ENCODE measurements around the gene CHCHD3. TPM values are rescaled to one million over a fixed set of nuclear protein-coding genes. Genes with fewer than 3 reads are reported as not detected.
"Not testable (repeated sequence)": the region's sequence is repeated elsewhere in the genome, so short reads cannot be mapped to it uniquely, and the experiment has no call there.

CHCHD3 gene
- total RNA-seq, 1 donor from 2014 or later: 38.5 TPM

DNA sequence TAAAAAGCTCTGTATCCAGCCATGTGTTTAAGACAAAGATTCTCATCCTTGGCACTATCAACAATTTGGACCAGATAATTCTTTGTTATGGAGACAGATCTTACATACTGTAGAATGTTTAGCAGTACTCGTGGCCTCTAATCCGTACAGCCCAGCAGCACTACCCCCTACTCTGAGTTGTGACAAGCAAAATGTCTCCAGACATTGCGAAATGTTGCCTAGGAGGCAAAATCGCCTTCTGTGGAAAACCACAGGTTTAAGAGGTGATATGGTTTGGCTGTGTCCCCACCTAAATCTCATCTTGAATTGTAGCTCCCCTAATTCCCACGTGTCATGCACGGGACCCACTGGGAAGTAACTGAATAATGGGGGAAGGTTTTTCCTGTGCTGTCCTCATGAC is 186.7 kb downstream of the CHCHD3 start:
- intact Hi-C loops (cut with DNase I): no loop called here
- H3K4me3 ChIP-seq: no peak overlapping the region
- TF ChIP-seq, protein P1, sequence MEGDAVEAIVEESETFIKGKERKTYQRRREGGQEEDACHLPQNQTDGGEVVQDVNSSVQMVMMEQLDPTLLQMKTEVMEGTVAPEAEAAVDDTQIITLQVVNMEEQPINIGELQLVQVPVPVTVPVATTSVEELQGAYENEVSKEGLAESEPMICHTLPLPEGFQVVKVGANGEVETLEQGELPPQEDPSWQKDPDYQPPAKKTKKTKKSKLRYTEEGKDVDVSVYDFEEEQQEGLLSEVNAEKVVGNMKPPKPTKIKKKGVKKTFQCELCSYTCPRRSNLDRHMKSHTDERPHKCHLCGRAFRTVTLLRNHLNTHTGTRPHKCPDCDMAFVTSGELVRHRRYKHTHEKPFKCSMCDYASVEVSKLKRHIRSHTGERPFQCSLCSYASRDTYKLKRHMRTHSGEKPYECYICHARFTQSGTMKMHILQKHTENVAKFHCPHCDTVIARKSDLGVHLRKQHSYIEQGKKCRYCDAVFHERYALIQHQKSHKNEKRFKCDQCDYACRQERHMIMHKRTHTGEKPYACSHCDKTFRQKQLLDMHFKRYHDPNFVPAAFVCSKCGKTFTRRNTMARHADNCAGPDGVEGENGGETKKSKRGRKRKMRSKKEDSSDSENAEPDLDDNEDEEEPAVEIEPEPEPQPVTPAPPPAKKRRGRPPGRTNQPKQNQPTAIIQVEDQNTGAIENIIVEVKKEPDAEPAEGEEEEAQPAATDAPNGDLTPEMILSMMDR (IDR thresholded peaks at IDR 0.05): no peak

DNA sequence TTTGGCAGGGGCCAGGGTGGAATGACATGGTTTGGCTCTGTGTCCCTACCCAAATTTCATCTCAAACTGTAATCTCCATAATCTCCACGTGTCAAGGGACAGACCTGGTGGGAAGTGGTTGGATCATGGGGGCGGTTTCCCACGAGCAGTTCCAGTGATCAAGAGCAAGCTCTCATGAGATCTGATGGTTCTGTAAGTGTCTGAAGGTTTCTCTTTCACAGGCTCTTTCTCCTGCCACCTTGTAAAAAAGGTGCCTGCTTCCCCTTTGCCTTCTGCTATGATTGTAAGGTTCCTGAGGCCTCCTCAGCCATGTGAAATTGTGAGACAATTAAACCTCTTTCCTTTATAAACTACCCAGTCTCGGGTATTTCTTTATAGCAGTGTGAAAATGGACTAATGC is 188.3 kb downstream of the CHCHD3 start:
- H3K27ac ChIP-seq: no peak overlapping the region
- intact Hi-C loops (cut with DNase I): no loop called here
- DNase-seq (no peak), ATAC-seq (no peak)
- TF ChIP-seq, protein P1 (IDR thresholded peaks at IDR 0.05): no peak
- no peaks in the 10 kb centered on the region for H3K9me3 ChIP-seq
- peaks cover 4% of the 10 kb centered on the region for H3K36me3 ChIP-seq
- no peaks in the 10 kb centered on the region for H3K4me1 ChIP-seq
- H3K27me3 ChIP-seq (ENCODE audit: low read depth): no peaks in the 10 kb centered on the region
- no peak overlapping the region for H3K4me3 ChIP-seq

More for the DNA sequence above, 186.7 kb downstream of the CHCHD3 start:
- Histone ChIP-seq H3K4me1 (no peaks in the 10 kb centered on the region), H3K27me3 (ENCODE audit: low read depth) (no peaks in the 10 kb centered on the region), H3K27ac (no peak overlapping the region), H3K9me3 (no peaks in the 10 kb centered on the region), H3K36me3 (peaks cover 4% of the 10 kb centered on the region)
- ATAC-seq (no peak), DNase-seq (no peak)

DNA sequence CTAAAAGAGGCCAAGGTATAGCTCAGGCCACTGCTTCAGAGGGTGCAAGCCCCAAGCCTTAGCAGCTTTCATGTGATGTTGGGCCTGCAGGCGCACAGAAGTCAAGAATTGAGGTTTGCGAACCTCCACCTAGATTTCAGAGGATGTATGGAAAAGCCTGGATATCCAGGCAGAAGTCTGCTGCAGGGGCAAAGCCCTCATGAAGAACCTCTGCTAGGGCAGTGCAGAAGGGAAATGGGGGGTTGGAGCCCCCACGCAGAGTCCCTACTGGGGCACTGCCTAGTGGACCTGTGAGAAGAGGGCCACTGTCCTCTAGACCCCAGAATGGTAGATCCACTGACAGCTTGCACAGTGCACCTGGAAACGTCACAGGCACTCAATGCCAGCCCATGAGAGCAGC is 189.1 kb downstream of the CHCHD3 start:
- H3K27me3 ChIP-seq (ENCODE audit: low read depth); ATAC-seq; H3K9me3 ChIP-seq; H3K36me3 ChIP-seq; H3K4me1 ChIP-seq; intact Hi-C loops (cut with DNase I); DNase-seq; H3K4me3 ChIP-seq; H3K27ac ChIP-seq: not testable (repeated sequence)

DNA sequence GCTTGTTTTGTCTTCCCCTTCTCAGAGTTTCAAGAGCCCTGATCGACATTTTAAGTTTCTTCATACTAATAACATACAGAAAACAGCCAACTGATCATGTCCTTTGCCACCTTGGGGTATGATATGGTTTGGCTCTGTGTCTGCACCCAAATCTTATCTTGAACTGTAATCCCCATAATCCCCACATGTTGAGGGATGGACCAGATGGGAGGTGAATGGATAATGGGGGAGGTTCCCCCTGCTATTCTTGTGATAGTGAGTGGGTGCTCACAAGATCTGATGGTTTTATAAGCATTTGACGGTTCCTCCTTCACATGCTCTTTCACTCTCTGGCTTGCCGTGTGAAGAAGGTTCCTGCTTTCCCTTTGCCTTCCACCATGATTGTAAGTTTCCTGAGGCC is 190.3 kb downstream of the CHCHD3 start:
- Histone ChIP-seq H3K4me1 (no peaks in the 10 kb centered on the region), H3K9me3 (no peaks in the 10 kb centered on the region), H3K27ac (no peak overlapping the region), H3K36me3 (no peaks in the 10 kb centered on the region), H3K4me3 (no peak overlapping the region), H3K27me3 (ENCODE audit: low read depth) (no peaks in the 10 kb centered on the region)
- DNase-seq (no peak), ATAC-seq (no peak)
- TF ChIP-seq, protein P1 (IDR thresholded peaks at IDR 0.05): no peak
- intact Hi-C loops (cut with DNase I): no loop called here

DNA sequence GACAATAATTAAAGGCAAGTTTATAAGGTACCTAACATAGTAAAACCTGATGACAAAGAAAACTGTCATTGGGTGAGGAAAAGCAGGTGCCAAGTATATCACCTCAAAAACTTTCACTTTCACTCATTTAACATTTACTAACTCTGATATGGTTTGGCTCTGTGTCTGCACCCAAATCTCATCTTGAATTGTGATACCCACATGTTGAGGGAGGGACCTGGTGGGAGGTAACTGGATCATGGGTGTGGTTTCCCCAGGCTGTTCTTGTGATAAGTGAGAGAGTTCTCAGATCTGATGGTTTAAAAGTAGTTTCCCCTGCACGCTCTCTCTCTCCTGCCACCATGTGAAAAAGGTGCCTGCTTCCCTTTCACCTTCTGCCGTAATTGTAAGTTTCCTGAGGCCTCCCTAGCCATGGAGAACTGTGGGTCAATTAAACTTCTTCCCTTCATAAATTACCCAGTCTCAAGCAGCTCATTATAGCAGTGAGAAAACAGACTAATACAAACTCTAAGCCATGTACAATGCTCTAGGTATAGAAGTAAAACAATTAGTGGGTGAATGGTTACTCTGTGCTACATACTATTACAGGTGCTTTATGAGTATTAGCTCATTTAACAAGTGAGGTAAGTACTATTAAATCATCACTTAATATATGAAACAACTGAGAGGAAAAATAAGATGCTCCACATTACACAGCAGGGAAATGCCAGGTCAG is 199.0 kb downstream of the CHCHD3 start:
- TF ChIP-seq, protein P1 (IDR thresholded peaks at IDR 0.05): no peak
- no peak overlapping the region for H3K4me3 ChIP-seq
- H3K4me1 ChIP-seq: no peaks in the 10 kb centered on the region
- no peaks in the 10 kb centered on the region for H3K36me3 ChIP-seq
- H3K27ac ChIP-seq: no peak overlapping the region
- intact Hi-C loops (cut with DNase I): no loop called here
- ATAC-seq (no peak), DNase-seq (no peak)
- no peaks in the 10 kb centered on the region for H3K9me3 ChIP-seq
- no peaks in the 10 kb centered on the region for H3K27me3 ChIP-seq (ENCODE audit: low read depth)

DNA sequence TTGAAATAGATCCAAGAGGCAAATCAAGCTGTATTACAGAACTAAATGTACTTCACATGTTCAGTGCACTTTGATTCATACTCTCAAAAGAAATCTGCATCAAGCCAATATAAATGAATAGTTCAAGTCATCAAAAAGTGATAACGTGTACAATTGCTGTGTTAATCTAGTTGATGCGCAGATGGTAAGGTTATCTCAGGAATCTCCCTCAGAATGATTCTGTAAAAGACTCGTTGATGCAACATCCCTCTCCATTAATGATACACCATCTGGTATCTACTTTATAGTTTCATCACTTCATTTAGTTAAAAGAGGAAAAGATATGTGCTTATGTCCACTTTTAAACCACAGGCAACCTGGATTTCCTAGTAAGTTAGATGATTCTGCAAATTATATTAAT is 200.6 kb downstream of the CHCHD3 start:
- no peak for ATAC-seq
- H3K36me3 ChIP-seq: no peaks in the 10 kb centered on the region
- no peak overlapping the region for H3K27ac ChIP-seq
- H3K4me3 ChIP-seq: no peak overlapping the region
- TF ChIP-seq, protein P1 (IDR thresholded peaks at IDR 0.05): no peak
- H3K27me3 ChIP-seq (ENCODE audit: low read depth): no peaks in the 10 kb centered on the region
- no peak for DNase-seq
- intact Hi-C loops (cut with DNase I): no loop called here
- H3K4me1 ChIP-seq: no peaks in the 10 kb centered on the region
- H3K9me3 ChIP-seq: no peaks in the 10 kb centered on the region

Data from lower lobe of right lung (tissue), 2 donors.